Stimulated activated CD8-positive, alpha-beta memory T cell treated with anti-CD3 and anti-CD28 coated beads, Interleukin-15, amount 100 ng/mL, for 24 hours (primary cell): ENCODE results near the gene CHCHD3.
"Not testable (repeated sequence)": the region's sequence is repeated elsewhere in the genome, so short reads cannot be mapped to it uniquely, and the experiment has no call there.

ENCODE experiments used
- DNase-seq: peaks from one replicate; pipeline ENCODE4 v3.0.0-alpha.2; 2020; ENCODE audit warnings: low read depth

CHCHD3 gene

GRCh38 chr7:132901241-132901640 is 180.6 kb downstream of the CHCHD3 start:
- no peak for DNase-seq

DNA sequence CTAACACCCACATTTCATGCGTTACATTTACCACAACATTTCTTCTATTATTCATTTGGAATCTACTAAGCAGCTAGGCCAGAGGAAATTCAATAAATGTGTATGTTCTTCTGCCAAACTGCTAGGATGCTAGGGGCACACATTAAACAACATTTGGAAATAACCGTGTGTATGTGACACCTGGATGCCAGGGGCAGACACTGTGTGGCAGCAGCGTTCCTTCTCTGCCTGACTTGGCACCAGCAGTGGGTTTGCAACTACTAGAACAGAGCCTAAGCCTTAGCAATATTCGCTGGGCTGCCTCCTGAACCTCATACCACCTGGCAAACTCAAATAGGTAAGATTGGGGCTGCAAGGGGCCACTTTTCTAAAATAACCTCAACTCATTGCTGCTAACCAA is 182.1 kb downstream of the CHCHD3 start:
- DNase-seq, result no peak

GRCh38 chr7:132898641-132899175 is 183.2 kb downstream of the CHCHD3 start:
- not testable (repeated sequence) for DNase-seq

- no peak for DNase-seq
Measured at GRCh38 chr7:132897093-132897687, 184.7 kb downstream of the CHCHD3 start.

DNA sequence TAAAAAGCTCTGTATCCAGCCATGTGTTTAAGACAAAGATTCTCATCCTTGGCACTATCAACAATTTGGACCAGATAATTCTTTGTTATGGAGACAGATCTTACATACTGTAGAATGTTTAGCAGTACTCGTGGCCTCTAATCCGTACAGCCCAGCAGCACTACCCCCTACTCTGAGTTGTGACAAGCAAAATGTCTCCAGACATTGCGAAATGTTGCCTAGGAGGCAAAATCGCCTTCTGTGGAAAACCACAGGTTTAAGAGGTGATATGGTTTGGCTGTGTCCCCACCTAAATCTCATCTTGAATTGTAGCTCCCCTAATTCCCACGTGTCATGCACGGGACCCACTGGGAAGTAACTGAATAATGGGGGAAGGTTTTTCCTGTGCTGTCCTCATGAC is 186.7 kb downstream of the CHCHD3 start:
- DNase-seq, result no peak

- no peak for DNase-seq
Measured at GRCh38 chr7:132893560-132893959, 188.3 kb downstream of the CHCHD3 start.

DNA sequence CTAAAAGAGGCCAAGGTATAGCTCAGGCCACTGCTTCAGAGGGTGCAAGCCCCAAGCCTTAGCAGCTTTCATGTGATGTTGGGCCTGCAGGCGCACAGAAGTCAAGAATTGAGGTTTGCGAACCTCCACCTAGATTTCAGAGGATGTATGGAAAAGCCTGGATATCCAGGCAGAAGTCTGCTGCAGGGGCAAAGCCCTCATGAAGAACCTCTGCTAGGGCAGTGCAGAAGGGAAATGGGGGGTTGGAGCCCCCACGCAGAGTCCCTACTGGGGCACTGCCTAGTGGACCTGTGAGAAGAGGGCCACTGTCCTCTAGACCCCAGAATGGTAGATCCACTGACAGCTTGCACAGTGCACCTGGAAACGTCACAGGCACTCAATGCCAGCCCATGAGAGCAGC is 189.1 kb downstream of the CHCHD3 start:
- DNase-seq, result not testable (repeated sequence)

- DNase-seq, result no peak
Measured at GRCh38 chr7:132891554-132891953, 190.3 kb downstream of the CHCHD3 start.

DNA sequence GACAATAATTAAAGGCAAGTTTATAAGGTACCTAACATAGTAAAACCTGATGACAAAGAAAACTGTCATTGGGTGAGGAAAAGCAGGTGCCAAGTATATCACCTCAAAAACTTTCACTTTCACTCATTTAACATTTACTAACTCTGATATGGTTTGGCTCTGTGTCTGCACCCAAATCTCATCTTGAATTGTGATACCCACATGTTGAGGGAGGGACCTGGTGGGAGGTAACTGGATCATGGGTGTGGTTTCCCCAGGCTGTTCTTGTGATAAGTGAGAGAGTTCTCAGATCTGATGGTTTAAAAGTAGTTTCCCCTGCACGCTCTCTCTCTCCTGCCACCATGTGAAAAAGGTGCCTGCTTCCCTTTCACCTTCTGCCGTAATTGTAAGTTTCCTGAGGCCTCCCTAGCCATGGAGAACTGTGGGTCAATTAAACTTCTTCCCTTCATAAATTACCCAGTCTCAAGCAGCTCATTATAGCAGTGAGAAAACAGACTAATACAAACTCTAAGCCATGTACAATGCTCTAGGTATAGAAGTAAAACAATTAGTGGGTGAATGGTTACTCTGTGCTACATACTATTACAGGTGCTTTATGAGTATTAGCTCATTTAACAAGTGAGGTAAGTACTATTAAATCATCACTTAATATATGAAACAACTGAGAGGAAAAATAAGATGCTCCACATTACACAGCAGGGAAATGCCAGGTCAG is 199.0 kb downstream of the CHCHD3 start:
- no peak for DNase-seq

DNA sequence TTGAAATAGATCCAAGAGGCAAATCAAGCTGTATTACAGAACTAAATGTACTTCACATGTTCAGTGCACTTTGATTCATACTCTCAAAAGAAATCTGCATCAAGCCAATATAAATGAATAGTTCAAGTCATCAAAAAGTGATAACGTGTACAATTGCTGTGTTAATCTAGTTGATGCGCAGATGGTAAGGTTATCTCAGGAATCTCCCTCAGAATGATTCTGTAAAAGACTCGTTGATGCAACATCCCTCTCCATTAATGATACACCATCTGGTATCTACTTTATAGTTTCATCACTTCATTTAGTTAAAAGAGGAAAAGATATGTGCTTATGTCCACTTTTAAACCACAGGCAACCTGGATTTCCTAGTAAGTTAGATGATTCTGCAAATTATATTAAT is 200.6 kb downstream of the CHCHD3 start:
- DNase-seq, result no peak

DNA sequence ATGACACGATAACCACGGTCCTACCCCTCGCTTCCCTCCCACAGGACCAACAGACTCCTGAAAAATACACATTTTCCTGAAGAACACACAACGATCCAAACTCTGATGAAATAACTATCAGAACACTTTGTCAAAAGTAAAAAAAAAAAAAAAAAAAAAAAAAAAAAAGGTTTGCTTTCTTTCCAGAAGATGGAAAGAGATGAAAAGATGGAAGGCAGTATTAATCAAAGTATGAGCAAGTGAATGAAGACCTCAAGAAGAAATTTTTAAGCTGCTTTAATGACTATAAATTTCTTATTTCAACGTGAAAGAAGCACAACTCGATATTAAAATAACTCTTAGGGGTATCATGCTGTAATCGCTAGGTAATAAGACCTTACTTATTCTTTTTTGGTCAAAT is 202.3 kb downstream of the CHCHD3 start:
- no peak for DNase-seq

DNA sequence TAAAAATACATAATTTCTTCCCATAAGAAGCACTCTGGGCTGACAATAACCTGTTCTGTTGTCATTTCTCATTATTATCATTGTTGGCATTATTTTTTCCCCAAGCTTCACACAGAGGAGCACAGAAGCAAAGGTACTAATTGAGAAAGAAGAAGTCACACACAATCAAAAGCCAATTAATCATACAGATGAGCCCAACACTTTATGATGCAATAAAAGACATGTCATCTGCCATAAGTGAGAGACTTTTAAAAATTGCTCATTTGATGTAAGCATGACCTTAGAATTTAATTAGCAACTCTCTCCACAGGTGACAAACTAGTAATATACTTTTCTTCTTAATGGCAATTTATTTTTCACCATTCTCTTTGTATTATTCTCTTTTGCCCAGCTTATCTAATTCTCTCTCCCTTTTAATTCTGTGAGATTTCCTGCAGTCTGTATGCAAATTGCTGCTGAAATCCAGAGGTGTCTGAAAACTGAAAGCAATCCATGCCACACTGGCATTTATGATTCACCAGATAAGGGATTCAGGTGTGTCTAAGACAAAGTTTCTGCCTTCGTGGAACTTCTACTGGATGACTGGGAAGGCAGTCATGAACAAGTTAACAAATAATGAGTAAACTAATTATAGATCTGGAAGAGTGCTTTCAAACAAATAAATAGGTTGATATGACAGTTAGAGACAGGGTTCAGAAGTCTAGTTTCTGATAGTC is 203.5 kb downstream of the CHCHD3 start:
- no peak for DNase-seq

DNA sequence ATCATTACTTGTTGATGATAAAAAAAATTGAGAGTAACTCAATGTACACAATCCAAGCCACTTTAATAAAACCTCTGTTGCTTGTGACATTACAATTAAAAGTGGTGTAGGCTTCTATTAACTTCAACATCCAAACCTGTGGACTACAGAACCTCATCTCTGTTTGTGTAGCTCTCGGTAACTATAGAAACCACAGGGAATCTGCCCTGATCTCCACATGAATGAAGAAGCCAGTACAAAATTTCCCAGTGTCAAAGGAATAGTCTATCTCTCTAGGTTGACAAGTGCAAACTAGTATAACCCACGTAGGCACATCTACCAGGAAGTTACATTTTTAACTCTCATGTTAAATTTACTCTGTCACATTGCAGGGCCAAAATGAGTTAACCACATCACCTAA is 204.3 kb downstream of the CHCHD3 start:
- DNase-seq, result no peak

DNA sequence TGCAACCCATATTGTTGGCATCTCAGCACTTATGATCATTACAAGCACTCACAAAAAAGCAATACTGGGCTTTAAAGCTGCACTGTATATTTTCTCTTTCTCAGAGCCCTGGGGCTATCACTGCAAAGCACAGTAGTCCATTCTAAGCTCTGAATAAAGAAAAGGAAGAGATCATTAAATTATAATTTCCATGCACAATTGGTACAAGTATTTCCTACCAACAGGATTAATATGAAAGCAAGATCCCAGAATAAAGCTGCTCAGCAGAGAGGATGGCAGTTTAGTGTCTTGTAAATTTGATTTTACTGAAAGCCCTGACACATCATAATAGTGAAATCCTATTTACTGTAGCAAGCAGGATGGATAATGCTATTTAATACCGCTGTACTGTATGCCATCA is 205.3 kb downstream of the CHCHD3 start:
- DNase-seq, result no peak

- DNase-seq, result no peak
Measured at GRCh38 chr7:132872034-132872433, 209.9 kb downstream of the CHCHD3 start.

GRCh38 chr7:132871419-132871818 is 210.5 kb downstream of the CHCHD3 start:
- no peak for DNase-seq

GRCh38 chr7:132869166-132869861 is 212.6 kb downstream of the CHCHD3 start:
- no peak for DNase-seq

- DNase-seq, result no peak
Measured at GRCh38 chr7:132866551-132866950, 215.3 kb downstream of the CHCHD3 start.

GRCh38 chr7:132866144-132866531 is 215.8 kb downstream of the CHCHD3 start:
- DNase-seq, result no peak

GRCh38 chr7:132865366-132866143 is 216.3 kb downstream of the CHCHD3 start:
- DNase-seq, result no peak

DNA sequence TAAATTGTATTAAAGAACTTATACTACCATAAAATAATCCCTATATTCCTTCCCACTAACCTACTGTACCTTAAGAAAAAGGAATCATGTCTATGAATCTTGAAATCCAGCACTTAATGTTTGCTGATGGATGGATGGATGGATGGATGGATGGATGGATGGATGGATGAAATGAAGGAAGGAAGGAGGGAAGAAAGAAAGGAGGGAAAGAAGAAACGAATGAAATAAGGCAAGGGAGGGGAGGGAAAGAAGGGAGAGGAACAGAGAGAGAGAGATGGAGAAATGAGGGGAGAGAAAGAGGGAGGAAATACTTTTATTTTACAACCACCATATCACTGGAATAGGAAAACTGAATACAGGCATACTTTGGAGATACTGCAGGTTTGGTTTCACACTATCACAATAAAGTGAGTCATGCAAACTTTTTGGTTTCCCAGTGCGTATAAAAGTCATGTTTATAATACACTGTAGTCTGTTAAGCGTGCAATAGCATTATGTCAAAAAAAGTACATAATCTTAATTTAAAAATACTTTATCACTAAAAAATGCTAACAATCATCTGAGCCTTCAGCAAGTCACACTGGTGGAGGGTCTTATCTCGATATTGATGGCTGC is 219.8 kb downstream of the CHCHD3 start:
- DNase-seq, result no peak
